Activated CD4-positive, alpha-beta T cell treated with anti-CD3 and anti-CD28 coated beads for 48 hours (primary cell): ENCODE results near the gene ANKRD1.
"Not testable (repeated sequence)": the region's sequence is repeated elsewhere in the genome, so short reads cannot be mapped to it uniquely, and the experiment has no call there.

Source experiments
- DNase-seq: peaks from one replicate; pipeline ENCODE4 v3.0.0-alpha.2; 2020

Gene ANKRD1

DNA sequence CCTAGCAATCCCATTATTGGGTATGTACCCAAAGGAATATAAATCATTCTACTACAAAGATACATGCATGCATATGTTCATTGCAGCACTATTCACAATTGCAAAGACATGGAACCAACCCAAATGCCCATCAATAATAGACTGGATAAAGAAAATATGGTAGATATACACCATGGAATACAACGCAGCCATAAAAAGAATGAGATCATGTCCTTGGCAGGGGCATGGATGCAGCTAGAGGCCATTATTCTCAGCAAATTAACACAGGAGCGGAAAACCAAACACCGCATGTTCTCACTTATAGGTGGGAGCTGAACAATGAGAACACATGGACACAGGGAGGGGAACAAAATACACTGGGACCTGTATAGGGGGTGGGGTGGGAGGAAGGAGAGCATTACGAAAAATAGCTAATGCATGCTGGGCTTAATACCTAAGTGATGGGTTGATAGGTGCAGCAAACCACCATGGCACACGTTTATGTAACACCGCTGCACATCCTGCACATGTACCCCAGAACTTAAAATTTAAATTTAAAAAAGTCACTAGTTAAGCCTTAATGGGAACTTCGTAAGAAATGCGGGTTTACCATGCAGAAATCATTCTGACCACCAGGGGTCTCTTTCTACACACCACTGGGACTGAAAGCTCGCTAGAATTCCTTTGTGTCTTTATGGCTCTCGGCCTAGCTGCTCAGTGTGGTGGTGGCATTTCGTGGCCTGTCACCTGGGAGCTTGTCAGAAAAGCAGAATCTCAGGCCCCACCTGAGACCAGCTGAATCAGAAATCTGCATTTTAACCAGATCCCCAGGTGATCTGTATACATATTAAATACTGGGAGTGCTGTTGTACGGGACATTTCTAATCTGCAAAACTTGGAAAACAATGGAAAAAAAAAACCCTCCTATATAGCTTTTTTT, 9.5 kb downstream of the ANKRD1 start:
- peak; percentile 63 for DNase-seq

DNA sequence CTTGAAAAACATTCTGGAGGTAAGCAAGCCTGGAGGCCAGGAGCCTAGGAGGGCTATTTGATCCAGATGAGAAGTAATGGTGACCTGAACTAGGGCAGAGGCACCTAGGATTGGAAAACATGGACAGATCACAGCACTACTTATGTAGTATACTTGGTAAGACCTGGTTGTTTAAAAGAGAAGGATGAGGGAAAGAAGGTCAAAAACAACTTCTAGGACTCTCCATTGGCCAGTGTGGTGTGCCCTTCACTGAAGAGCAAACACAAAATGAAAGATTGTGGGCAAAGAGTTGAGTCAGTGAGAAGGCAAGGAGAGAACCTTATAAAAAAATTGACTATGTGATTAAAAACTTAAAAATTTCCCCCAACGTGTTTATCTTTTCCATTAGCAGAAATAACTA, 14.3 kb downstream of the ANKRD1 start:
- DNase-seq: no peak

DNA sequence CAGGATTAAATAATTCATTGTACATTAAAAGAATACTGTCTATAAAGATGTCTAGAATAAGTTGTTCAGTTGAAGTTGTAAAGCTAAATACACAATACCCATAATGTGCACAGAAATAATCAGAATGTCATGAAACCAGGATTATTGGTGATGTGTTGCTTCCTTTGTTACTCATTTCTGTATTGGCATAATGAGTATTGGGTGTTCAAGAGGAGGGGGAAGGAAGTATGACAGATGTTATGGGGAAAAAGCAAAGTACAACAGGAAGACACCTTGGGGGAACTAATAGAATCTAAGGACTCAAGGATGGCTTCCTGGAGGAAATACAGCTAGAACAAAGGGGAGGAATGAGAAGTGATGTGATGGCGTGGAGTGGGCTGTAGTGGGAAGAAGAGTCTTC, 15.0 kb downstream of the ANKRD1 start:
- DNase-seq: no peak

GRCh38 chr10:90896916-90897315, 24.0 kb downstream of the ANKRD1 start:
- DNase-seq: not testable (repeated sequence)

GRCh38 chr10:90893190-90893589, 27.7 kb downstream of the ANKRD1 start:
- DNase-seq: no peak

GRCh38 chr10:90890347-90890746, 30.5 kb downstream of the ANKRD1 start:
- DNase-seq: no peak

GRCh38 chr10:90889636-90890035, 31.3 kb downstream of the ANKRD1 start:
- no peak for DNase-seq

GRCh38 chr10:90888387-90888786, 32.5 kb downstream of the ANKRD1 start:
- no peak for DNase-seq

- no peak for DNase-seq
Observed at GRCh38 chr10:90887555-90887954, 33.3 kb downstream of the ANKRD1 start.

DNA sequence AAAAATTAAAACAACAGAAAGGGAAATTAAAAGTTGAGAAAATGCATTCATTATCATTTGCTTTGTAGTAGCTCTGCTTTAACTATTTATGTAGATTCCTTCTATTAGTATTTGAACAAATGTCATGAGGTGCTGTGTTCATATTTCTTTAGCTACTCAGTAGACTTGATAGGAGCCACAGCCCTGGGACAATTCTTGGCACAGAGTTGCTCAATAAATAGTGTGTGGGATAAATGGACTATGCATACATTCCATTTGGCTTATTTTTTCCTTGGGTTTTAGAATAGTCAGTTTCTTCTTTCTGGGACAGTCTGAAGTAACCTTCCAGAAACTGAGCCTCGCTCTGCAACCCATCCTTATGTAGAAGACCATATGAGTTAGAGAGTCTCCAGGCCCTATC, 35.7 kb downstream of the ANKRD1 start:
- DNase-seq: no peak

DNA sequence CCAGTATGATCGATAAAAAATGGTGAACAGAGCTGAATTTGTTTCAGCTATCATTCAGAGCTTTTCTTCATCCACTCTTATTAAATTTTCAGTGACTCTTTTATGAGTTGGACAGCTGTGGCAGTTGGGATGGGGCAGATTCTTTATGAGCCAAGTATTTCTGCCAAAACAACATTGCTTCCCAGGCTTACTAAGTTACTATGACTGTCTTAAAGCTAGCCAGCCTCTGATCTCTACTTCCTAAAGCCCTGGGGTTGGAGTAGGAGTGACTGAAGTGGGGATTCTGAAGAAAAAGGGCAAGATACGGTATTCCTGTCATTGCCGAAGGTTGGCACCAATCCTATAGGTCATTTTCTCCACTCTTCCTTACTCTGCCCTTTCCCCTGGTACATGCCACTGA, 36.5 kb downstream of the ANKRD1 start:
- no peak for DNase-seq

DNA sequence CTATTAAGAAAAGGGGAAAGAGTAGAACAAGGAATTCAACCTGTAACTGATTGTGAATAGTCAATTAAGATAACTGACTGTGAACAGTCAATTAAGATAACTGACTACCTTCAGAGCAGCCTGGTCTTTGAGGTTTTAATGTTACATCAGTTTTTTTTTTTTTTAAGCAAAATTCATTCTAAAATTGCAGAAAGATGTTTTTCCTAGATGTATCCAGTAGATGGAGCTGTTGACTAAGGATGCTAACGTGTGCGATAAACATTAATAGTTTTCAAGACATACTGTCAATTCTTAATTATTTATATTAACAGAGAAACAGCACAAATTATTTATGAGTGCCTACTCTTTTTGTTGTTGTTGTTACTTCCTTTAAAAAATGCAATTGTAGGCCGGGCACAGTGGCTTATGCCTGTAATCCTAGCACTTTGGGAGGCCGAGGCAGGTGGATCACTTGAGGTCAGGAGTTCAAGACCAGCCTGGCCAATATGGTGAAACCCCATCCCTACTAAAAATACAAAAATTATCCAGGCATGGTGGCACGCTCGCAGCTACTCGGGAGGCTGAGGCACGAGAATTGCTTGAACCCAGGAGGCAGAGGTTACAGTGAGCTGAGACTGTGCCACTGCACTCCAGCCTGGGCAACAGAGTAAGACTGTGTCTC, 40.7 kb downstream of the ANKRD1 start:
- not testable (repeated sequence) for DNase-seq

- DNase-seq: no peak
Observed at GRCh38 chr10:90879062-90879461, 41.8 kb downstream of the ANKRD1 start.

DNA sequence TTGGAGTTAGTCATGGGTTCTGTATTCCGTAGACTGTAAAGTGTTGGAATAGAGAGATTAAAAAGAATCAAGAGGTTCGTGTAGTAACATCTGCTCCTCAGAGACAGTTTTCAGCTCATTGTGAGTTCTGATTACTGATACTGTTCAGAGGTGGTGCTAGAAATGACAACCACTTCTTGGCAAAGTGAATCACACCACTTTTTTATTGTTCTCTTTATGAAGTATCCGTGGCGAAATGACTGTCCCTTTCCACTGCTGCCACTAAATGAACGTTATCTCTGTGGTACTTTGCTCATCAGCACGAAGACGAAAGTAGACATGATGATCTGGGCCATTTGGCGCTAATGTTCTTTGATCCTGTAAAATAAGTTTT, 48.3 kb downstream of the ANKRD1 start:
- peak; percentile 52 for DNase-seq

- peak; percentile 90 for DNase-seq
Observed at GRCh38 chr10:90871766-90872647, 48.9 kb downstream of the ANKRD1 start, which contains the start of gene RPP30. Gene RPP30, plus strand, starts transcription at chr10:90871974. Its CDS starts 13 bp downstream, at chr10:90871987.

DNA sequence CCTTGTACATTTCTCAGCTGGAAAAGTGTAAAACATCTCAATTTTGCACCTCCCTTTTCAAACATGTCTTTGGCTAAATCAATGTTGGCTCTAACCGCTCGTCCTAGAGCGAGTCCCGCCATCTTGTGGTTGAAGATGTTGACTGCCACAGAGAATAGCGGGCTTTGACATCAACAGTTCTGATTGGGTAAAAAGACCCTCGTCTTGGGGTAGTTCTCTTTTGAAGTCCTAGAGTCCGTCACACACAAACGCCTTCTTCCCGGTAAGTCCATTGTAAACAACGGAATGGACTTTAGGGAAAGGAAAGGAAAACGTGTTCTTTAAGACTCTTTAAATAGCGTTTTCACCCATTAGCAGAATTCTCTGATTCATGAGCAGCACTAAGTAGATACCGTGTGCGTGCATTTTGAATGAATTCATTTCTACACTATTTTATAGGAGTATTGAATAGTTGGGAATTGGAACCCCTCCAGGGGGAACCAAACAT, 49.6 kb downstream of the ANKRD1 start:
- DNase-seq: peak; percentile 57

- DNase-seq: no peak
Observed at GRCh38 chr10:90866050-90866598, 54.8 kb downstream of the ANKRD1 start.

DNA sequence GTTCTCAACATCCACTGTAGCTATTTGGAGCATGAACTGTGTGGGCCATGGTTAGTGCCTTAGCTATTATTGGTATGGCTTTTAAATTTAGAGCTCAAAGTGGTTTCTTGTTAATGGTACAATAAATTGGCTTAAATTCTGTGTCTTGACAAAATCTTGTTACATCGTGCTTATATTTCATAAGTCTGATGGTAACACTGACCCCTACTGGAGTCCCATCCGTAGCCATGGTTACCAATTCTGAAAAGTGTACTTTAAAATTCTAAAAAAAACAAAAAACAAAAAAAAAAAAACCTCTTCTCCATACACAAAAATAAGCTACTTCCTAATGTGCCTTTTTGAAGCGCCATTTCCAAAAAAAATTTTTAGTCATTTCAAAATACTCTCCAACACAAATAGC, 55.5 kb downstream of the ANKRD1 start:
- DNase-seq: no peak

DNA sequence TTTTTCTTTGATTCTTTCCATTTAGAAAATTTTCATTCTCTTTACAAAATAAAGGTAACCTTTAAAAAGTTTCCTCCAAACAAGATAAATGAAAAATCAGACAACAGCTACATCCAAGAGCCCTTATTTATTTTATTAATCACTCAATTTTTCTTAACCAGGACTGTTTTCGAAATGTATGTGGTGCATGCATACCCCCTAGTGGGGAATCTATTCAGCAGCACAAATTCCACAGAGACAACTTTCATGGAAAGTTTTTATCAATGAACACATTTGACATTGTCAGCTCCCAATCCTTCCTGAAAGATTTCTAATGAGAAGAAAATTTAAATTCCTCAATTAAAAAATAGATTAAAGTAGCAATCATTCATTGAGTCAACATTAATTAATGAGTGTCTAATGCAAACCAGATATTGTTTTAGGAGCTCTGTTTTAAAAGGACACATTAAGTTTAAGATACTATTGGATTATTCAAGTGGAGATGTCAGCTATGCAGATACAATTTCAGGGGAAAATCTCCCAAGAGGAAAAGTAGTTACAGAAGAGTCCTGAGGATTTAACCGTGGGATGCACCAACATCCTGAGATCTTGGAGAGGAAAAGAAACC, 57.9 kb downstream of the ANKRD1 start:
- DNase-seq: no peak
